Measurements from ENCODE around the gene CCDC190.
"Not testable (repeated sequence)": the region's sequence is repeated elsewhere in the genome, so short reads cannot be mapped to it uniquely, and the experiment has no call there.

Gene CCDC190

GRCh38 chr1:162835157-162835899, 25.6 kb downstream of the CCDC190 start:
- no peak for DNase-seq (ENCODE audit: low read depth in 2 of 2)

GRCh38 chr1:162832470-162832869, 28.5 kb downstream of the CCDC190 start:
- no peak for DNase-seq (ENCODE audit: low read depth in 2 of 2)

- DNase-seq (ENCODE audit: low read depth in 2 of 2) = no peak
Observed at GRCh38 chr1:162829268-162829667, 31.7 kb downstream of the CCDC190 start.

GRCh38 chr1:162823771-162824525, 37.0 kb downstream of the CCDC190 start:
- no peak for DNase-seq (ENCODE audit: low read depth in 2 of 2)

- DNase-seq (ENCODE audit: low read depth in 2 of 2) = peak in 1 of 2 donors; percentile 10
Observed at GRCh38 chr1:162823231-162823630, 37.7 kb downstream of the CCDC190 start.

- no peak for DNase-seq (ENCODE audit: low read depth in 2 of 2)
Observed at GRCh38 chr1:162822391-162823200, 38.4 kb downstream of the CCDC190 start.

- not testable (repeated sequence) for DNase-seq (ENCODE audit: low read depth in 2 of 2)
Observed at GRCh38 chr1:162818666-162819065, 42.3 kb downstream of the CCDC190 start.

GRCh38 chr1:162818136-162818535, 42.8 kb downstream of the CCDC190 start:
- not testable (repeated sequence) for DNase-seq (ENCODE audit: low read depth in 2 of 2)

GRCh38 chr1:162812357-162812756, 48.6 kb downstream of the CCDC190 start:
- not testable (repeated sequence) for DNase-seq (ENCODE audit: low read depth in 2 of 2)

- not testable (repeated sequence) for DNase-seq (ENCODE audit: low read depth in 2 of 2)
Observed at GRCh38 chr1:162807503-162807902, 53.5 kb downstream of the CCDC190 start.

Measured in stimulated activated CD8-positive, alpha-beta memory T cell treated with anti-CD3 and anti-CD28 coated beads, Interleukin-7, amount 100 ng/mL, for 4 hours (primary cell).